GM19463 (cell line): ENCODE data around the gene PCDHA10.

ENCODE experiments used
- ATAC-seq: cut with Tn5 transposase; IDR thresholded peaks from one replicate; pipeline ENCODE4 v1.9.1; 2021; ENCODE audit warnings: mild to moderate bottlenecking, moderate library complexity; ENCODE audit not compliant: unreplicated experiment

PCDHA10 gene

GRCh38 chr5:140883927-140884697 lies 28.4 kb downstream of the PCDHA10 start:
- no peak for ATAC-seq

GRCh38 chr5:140916325-140916724 lies 60.6 kb downstream of the PCDHA10 start:
- ATAC-seq, result no peak
